ENCODE data around the gene TP53TG5.

- TF ChIP-seq CTCF (conservative IDR thresholded peaks at IDR 0.05; ENCODE audit: low read length) = no peak
- no peak for TF ChIP-seq EZH2phosphoT487 (IDR thresholded peaks at IDR 0.05; ENCODE audit: borderline replicate concordance, low read depth, low read length)
These were observed 45.6 kb upstream of the TP53TG5 start for GRCh38 chr20:45423700-45424099.
